ENCODE data around the gene RAMP3.

The RAMP3 gene

GRCh38 chr7:45229156-45229920, 71.7 kb downstream of the RAMP3 start:
- H4K8ac ChIP-seq (ENCODE audit: low read depth, low read length) = no peak overlapping the region
- H3K18ac ChIP-seq (ENCODE audit: low read length) = no peak overlapping the region
- no peak overlapping the region for H3K23ac ChIP-seq (ENCODE audit: low read length)
- H3K27me3 ChIP-seq (ENCODE audit: insufficient read depth, low read length, poor library complexity) = no peaks in the 10 kb centered on the region
- no peaks in the 10 kb centered on the region for H3K36me3 ChIP-seq (ENCODE audit: control insufficient read depth, insufficient read depth, low read length)
- H3K4me1 ChIP-seq (ENCODE audit: control insufficient read depth, low read depth, low read length) = no peaks in the 10 kb centered on the region
- no peaks in the 10 kb centered on the region for H3K79me1 ChIP-seq (ENCODE audit: low read length)
- H3K79me2 ChIP-seq (ENCODE audit: control insufficient read depth, insufficient read depth, low read length) = no peaks in the 10 kb centered on the region
- no peak overlapping the region for H2BK120ac ChIP-seq (ENCODE audit: low read depth, low read length)
- no peak overlapping the region for H3K9ac ChIP-seq (ENCODE audit: low read length)
- no peak overlapping the region for H3K4me3 ChIP-seq (ENCODE audit: low read length)
- DNase-seq = no peak
- H2BK5ac ChIP-seq (ENCODE audit: low read length) = no peak overlapping the region
- H3K4me2 ChIP-seq (ENCODE audit: low read length) = no peak overlapping the region
- WGBS (ENCODE audit: extremely low coverage, insufficient coverage, low lambda C conversion rate) = no CpG with 5 or more reads among the region's 8 CpGs
- no peak overlapping the region for H3K27ac ChIP-seq (ENCODE audit: low read depth, low read length)
- H2BK15ac ChIP-seq (replicated peaks; ENCODE audit: low read depth) = no peak overlapping the region
- H3K56ac ChIP-seq (ENCODE audit: low read length) = no peak overlapping the region
- H4K5ac ChIP-seq (ENCODE audit: low read length) = no peak overlapping the region
- no peak overlapping the region for H2AK5ac ChIP-seq (ENCODE audit: low read length)
- no peak overlapping the region for H3K4ac ChIP-seq (ENCODE audit: low read depth, low read length)

- Histone ChIP-seq H3K4me2 (ENCODE audit: low read length) (no peak overlapping the region), H3K4ac (ENCODE audit: low read depth, low read length) (no peak overlapping the region), H4K8ac (ENCODE audit: low read depth, low read length) (no peak overlapping the region), H2BK15ac (replicated peaks; ENCODE audit: low read depth) (no peak overlapping the region), H2BK5ac (ENCODE audit: low read length) (no peak overlapping the region), H3K79me2 (ENCODE audit: control insufficient read depth, insufficient read depth, low read length) (no peaks in the 10 kb centered on the region), H3K56ac (ENCODE audit: low read length) (no peak overlapping the region), H3K18ac (ENCODE audit: low read length) (no peak overlapping the region), H3K27me3 (ENCODE audit: insufficient read depth, low read length, poor library complexity) (no peaks in the 10 kb centered on the region), H3K4me1 (ENCODE audit: control insufficient read depth, low read depth, low read length) (no peaks in the 10 kb centered on the region), H3K36me3 (ENCODE audit: control insufficient read depth, insufficient read depth, low read length) (no peaks in the 10 kb centered on the region), H3K9ac (ENCODE audit: low read length) (no peak overlapping the region), H2AK5ac (ENCODE audit: low read length) (no peak overlapping the region), H3K4me3 (ENCODE audit: low read length) (no peak overlapping the region), H3K23ac (ENCODE audit: low read length) (no peak overlapping the region), H3K27ac (ENCODE audit: low read depth, low read length) (no peak overlapping the region), H4K5ac (ENCODE audit: low read length) (no peak overlapping the region), H2BK120ac (ENCODE audit: low read depth, low read length) (no peak overlapping the region), H3K79me1 (ENCODE audit: low read length) (no peaks in the 10 kb centered on the region)
- no peak for DNase-seq
- WGBS (ENCODE audit: extremely low coverage, insufficient coverage, low lambda C conversion rate) = no CpG with 5 or more reads among the region's 6 CpGs
These were observed 72.5 kb downstream of the RAMP3 start for GRCh38 chr7:45230083-45230482.

DNA sequence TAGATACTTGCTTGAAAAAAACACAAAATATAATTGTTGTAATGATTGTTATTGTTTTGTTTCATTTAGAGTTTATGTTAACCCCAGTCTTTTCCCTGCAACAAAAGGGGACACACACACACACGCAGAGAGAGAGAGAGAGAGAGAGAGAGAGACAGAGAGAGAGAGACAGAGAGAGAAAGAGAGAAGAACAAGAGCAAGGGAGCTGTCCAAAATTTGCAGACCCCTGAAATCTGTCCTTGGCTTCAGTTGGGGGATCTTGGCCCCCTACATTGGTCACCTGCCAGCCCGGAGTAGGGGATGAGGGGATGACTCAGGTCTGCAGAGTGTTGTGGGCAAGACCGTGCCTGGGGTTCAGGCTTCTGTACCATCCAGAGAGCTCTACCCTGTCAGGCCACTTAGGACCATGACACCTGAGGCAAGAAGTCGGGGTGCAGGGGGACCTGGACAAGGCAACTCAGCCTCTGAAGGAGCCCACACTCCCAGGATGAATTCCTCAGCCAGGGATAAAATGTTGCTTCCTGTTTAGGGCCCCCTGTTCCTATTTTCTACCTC, 73.1 kb downstream of the RAMP3 start:
- Histone ChIP-seq H3K27me3 (ENCODE audit: insufficient read depth, low read length, poor library complexity) (no peaks in the 10 kb centered on the region), H3K4me3 (ENCODE audit: low read length) (no peak overlapping the region), H3K4me1 (ENCODE audit: control insufficient read depth, low read depth, low read length) (no peaks in the 10 kb centered on the region), H3K4ac (ENCODE audit: low read depth, low read length) (no peak overlapping the region), H3K27ac (ENCODE audit: low read depth, low read length) (no peak overlapping the region), H4K8ac (ENCODE audit: low read depth, low read length) (no peak overlapping the region), H3K4me2 (ENCODE audit: low read length) (no peak overlapping the region), H3K9ac (ENCODE audit: low read length) (no peak overlapping the region), H2BK15ac (replicated peaks; ENCODE audit: low read depth) (no peak overlapping the region), H2BK120ac (ENCODE audit: low read depth, low read length) (no peak overlapping the region), H3K56ac (ENCODE audit: low read length) (no peak overlapping the region), H3K23ac (ENCODE audit: low read length) (no peak overlapping the region), H3K36me3 (ENCODE audit: control insufficient read depth, insufficient read depth, low read length) (no peaks in the 10 kb centered on the region), H3K79me2 (ENCODE audit: control insufficient read depth, insufficient read depth, low read length) (no peaks in the 10 kb centered on the region), H3K18ac (ENCODE audit: low read length) (no peak overlapping the region), H2AK5ac (ENCODE audit: low read length) (no peak overlapping the region), H2BK5ac (ENCODE audit: low read length) (no peak overlapping the region), H3K79me1 (ENCODE audit: low read length) (no peaks in the 10 kb centered on the region), H4K5ac (ENCODE audit: low read length) (no peak overlapping the region)
- DNase-seq = no peak
- whole genome bisulfite sequencing (ENCODE audit: extremely low coverage, insufficient coverage, low lambda C conversion rate) = no CpG with 5 or more reads among the region's 4 CpGs

GRCh38 chr7:45233249-45233775, 75.7 kb downstream of the RAMP3 start:
- Histone ChIP-seq H3K4me2 (ENCODE audit: low read length) (no peak overlapping the region), H3K4me3 (ENCODE audit: low read length) (no peak overlapping the region), H3K79me1 (ENCODE audit: low read length) (no peaks in the 10 kb centered on the region), H2BK120ac (ENCODE audit: low read depth, low read length) (no peak overlapping the region), H3K56ac (ENCODE audit: low read length) (no peak overlapping the region), H2AK5ac (ENCODE audit: low read length) (no peak overlapping the region), H3K36me3 (ENCODE audit: control insufficient read depth, insufficient read depth, low read length) (no peaks in the 10 kb centered on the region), H3K4me1 (ENCODE audit: control insufficient read depth, low read depth, low read length) (no peaks in the 10 kb centered on the region), H3K4ac (ENCODE audit: low read depth, low read length) (no peak overlapping the region), H3K79me2 (ENCODE audit: control insufficient read depth, insufficient read depth, low read length) (no peaks in the 10 kb centered on the region), H4K5ac (ENCODE audit: low read length) (no peak overlapping the region), H3K27ac (ENCODE audit: low read depth, low read length) (no peak overlapping the region), H3K27me3 (ENCODE audit: insufficient read depth, low read length, poor library complexity) (no peaks in the 10 kb centered on the region), H3K23ac (ENCODE audit: low read length) (no peak overlapping the region), H4K8ac (ENCODE audit: low read depth, low read length) (no peak overlapping the region), H3K9ac (ENCODE audit: low read length) (no peak overlapping the region), H2BK15ac (replicated peaks; ENCODE audit: low read depth) (no peak overlapping the region), H2BK5ac (ENCODE audit: low read length) (no peak overlapping the region), H3K18ac (ENCODE audit: low read length) (no peak overlapping the region)
- WGBS (ENCODE audit: extremely low coverage, insufficient coverage, low lambda C conversion rate) = no CpG with 5 or more reads among the region's 1 CpG
- no peak for DNase-seq

Data from mesendoderm (in vitro differentiated cells).